ENCODE measurements around the gene APOBR.

GRCh38 chr16:28537964-28538732 lies 43.7 kb downstream of the APOBR start:
- TF ChIP-seq CTCF (IDR thresholded peaks at IDR 0.05) (no peak), POLR2A (IDR thresholded peaks at IDR 0.05) (no peak)

Data from adrenal gland (tissue), 5 donors.